ENCODE results near the gene CSNK2A1. TPM values are rescaled to one million over a fixed set of nuclear protein-coding genes. Genes with fewer than 3 reads are reported as not detected.

The CSNK2A1 gene
- total RNA-seq, 3 donors from 2014 or later: 104 to 127 (median 117) TPM

DNA sequence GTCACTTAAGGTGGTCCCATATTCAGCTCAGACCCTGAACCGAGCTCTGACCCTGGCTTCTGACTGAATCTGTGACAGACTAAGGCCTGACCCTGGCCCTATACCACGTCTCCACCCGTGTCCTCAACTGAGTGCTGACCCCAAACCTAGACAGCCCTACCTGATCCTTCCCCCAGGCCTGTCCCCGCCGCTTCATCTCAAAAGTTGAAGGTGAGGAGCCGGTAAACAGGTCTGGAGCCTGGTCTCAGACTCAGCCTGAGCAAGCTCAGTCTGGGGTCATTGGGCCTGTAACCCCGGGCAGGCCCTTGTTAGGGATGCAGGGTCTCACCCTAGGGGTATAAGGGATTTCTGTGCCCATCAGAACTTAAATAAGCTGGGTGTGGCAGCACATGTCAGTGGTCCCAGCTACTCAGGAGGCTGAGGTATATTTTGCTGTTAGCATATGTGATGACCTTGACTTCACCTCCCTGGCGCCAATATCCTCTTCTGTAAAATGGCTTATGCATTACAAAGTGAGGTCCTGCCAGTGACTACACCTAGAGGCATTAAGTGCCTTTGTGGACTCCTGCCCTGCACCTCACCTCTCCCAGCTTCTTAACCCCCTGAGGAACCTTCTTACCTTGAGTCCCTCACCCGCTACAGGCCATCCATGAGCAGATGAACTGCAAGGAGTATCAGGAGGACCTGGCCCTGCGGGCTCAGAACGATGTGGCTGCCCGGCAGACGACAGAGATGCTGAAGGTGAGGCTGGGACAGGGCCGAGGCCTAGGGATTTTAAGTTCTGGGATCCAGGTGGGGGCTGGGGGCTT lies 115.5 kb downstream of the CSNK2A1 start:
- DNase-seq (no peak), ATAC-seq (no peak)
- H3K4me1 ChIP-seq (ENCODE audit: low read depth): no peaks in the 10 kb centered on the region
- H3K4me3 ChIP-seq: no peak overlapping the region
- TF ChIP-seq, protein P1, sequence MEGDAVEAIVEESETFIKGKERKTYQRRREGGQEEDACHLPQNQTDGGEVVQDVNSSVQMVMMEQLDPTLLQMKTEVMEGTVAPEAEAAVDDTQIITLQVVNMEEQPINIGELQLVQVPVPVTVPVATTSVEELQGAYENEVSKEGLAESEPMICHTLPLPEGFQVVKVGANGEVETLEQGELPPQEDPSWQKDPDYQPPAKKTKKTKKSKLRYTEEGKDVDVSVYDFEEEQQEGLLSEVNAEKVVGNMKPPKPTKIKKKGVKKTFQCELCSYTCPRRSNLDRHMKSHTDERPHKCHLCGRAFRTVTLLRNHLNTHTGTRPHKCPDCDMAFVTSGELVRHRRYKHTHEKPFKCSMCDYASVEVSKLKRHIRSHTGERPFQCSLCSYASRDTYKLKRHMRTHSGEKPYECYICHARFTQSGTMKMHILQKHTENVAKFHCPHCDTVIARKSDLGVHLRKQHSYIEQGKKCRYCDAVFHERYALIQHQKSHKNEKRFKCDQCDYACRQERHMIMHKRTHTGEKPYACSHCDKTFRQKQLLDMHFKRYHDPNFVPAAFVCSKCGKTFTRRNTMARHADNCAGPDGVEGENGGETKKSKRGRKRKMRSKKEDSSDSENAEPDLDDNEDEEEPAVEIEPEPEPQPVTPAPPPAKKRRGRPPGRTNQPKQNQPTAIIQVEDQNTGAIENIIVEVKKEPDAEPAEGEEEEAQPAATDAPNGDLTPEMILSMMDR (IDR thresholded peaks at IDR 0.05): no peak
- H3K9me3 ChIP-seq: no peaks in the 10 kb centered on the region
- no peaks in the 10 kb centered on the region for H3K36me3 ChIP-seq (ENCODE audit: low read depth)
- intact Hi-C loops (cut with DNase I, micrococcal nuclease): no loop called here

DNA sequence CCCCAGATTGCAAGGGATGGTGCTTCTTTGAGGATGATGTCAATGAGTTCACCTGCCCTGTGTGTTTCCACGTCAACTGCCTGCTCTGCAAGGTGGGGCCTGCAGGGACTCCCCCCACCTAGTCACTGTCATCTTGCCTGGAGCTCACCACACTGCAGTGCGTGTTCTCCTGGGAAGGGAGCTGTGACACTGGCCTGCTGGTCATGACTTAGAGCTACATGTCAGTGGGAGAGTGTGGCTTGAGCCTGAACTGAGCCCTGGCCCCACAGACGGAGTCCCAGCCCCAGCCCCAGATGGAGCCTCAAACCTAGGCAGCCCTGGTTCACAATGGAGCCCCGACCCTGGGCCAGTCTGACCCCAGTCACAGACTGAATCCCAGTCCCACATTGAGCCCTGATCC lies 116.2 kb downstream of the CSNK2A1 start:
- H3K36me3 ChIP-seq (ENCODE audit: low read depth): no peaks in the 10 kb centered on the region
- no peak overlapping the region for H3K4me3 ChIP-seq
- no peaks in the 10 kb centered on the region for H3K9me3 ChIP-seq
- intact Hi-C loops (cut with DNase I, micrococcal nuclease): no loop called here
- TF ChIP-seq, protein P1 (IDR thresholded peaks at IDR 0.05): no peak
- H3K4me1 ChIP-seq (ENCODE audit: low read depth): no peaks in the 10 kb centered on the region
- ATAC-seq (no peak), DNase-seq (no peak)

DNA sequence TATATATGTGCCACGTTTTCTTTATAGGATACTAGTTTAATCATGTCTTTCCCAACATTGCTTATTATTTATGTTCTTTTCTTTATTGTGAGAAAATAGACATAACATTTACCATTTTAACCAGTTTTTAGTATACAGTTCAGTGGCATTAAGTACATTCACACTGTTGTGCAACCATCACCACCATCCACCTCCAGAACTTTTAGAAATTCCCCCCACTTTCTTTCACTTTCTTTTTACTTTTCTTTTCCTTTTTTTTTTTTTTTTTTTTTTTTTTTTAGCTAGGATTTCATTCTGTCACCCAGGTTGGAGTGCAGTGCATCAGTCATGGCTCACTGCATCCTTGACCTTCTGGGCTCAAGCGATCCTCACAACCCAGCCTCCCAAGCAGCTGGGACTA lies 117.0 kb downstream of the CSNK2A1 start:
- intact Hi-C loops (cut with DNase I, micrococcal nuclease): no loop called here
- TF ChIP-seq, protein P1 (IDR thresholded peaks at IDR 0.05): no peak
- Histone ChIP-seq H3K9me3 (no peaks in the 10 kb centered on the region), H3K4me3 (no peak overlapping the region), H3K36me3 (ENCODE audit: low read depth) (no peaks in the 10 kb centered on the region), H3K4me1 (ENCODE audit: low read depth) (no peaks in the 10 kb centered on the region)
- DNase-seq (no peak), ATAC-seq (no peak)

Other genes starting within 250 kb of the CSNK2A1 start
- gene ZCCHC3, start 246.2 kb downstream of the CSNK2A1 start, total RNA-seq: 10 to 100 TPM; 12.0 to 18.7 (median 12.6) TPM
- 10 to 100 TPM in 1 of 3 donors, 1 to 10 TPM in 2; 3.9 to 24.0 (median 4.5) TPM for gene SOX12, start 218.2 kb downstream of the CSNK2A1 start, total RNA-seq
- 10 to 100 TPM in 2 of 3 donors, 1 to 10 TPM in 1; 8.7 to 21.1 (median 13.1) TPM for gene NRSN2, start 196.7 kb downstream of the CSNK2A1 start, total RNA-seq
- 1 to 10 TPM; 1.4 to 7.4 (median 3.4) TPM for gene TRIB3, start 163.0 kb downstream of the CSNK2A1 start, total RNA-seq
- 100 to 1,000 TPM in 2 of 3 donors, 10 to 100 TPM in 1; 97.5 to 124 (median 117) TPM for gene RBCK1, start 135.5 kb downstream of the CSNK2A1 start, total RNA-seq
- 10 to 100 TPM; 30.4 to 49.6 (median 36.0) TPM for gene TBC1D20, start 81.3 kb downstream of the CSNK2A1 start, total RNA-seq
- under 1 TPM in 1 of 3 donors, not detected in 2; 0.82 TPM for gene TCF15, start 66.5 kb upstream of the CSNK2A1 start, total RNA-seq
- gene SRXN1, start 109.4 kb upstream of the CSNK2A1 start, total RNA-seq: 10 to 100 TPM; 11.7 to 23.4 (median 18.9) TPM
- not detected for gene SCRT2, start 132.0 kb upstream of the CSNK2A1 start, total RNA-seq
- 10 to 100 TPM; 12.0 to 48.6 (median 15.4) TPM for gene SLC52A3, start 224.7 kb upstream of the CSNK2A1 start, total RNA-seq